LNCaP clone FGC (cell line): ENCODE results near the gene XXYLT1.
A peak's percentile ranks its signal among the peaks of the same experiment; 100 is the strongest.

Source experiments
- DNase-seq: peaks from one replicate; pipeline ENCODE4 v3.0.0-alpha.2; 2011; ENCODE audit warnings: low read depth
- H3K4me3 ChIP-seq: 2 replicates; pipeline ENCODE4 v1.5.1; 2011; ENCODE audit warnings: mild to moderate bottlenecking, low read depth, low read length, control low read depth
- CTCF ChIP-seq: IDR thresholded peaks from 2 replicates; pipeline ENCODE4 v1.5.1; 2012; ENCODE audit warnings: mild to moderate bottlenecking; ENCODE audit not compliant: control insufficient read depth, insufficient read depth; ENCODE audit errors: extremely low read depth

Gene XXYLT1, protein sequence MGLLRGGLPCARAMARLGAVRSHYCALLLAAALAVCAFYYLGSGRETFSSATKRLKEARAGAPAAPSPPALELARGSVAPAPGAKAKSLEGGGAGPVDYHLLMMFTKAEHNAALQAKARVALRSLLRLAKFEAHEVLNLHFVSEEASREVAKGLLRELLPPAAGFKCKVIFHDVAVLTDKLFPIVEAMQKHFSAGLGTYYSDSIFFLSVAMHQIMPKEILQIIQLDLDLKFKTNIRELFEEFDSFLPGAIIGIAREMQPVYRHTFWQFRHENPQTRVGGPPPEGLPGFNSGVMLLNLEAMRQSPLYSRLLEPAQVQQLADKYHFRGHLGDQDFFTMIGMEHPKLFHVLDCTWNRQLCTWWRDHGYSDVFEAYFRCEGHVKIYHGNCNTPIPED

GRCh38 chr3:195270817-195271409, at the start of gene XXYLT1:
Gene XXYLT1, minus strand, starts transcription at chr3:195271159. Its CDS starts 101 bp downstream, at chr3:195271058.
- no peak for DNase-seq
- peak; percentile 65 for TF ChIP-seq CTCF
- H3K4me3 ChIP-seq = peak within 1 kb of the TSS; percentile 76

DNA sequence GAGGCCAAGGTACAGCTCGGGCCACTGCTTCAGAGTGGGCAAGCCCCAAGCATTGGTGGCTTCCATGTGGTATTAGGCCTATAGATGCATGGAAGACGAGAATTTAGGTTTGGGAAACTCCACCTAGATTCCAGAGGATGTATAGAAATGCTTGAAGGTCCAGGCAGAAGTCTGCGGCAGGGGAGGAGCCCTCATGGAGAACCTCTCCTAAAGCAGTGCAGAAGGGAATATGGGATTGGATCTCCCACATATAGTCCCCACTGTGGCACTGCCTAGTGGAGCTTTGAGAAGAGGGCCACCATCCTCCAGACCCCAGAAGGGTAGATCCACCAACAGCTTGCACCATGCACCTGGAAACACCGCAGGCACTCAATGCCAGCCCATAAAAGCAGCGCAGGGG, 48.1 kb upstream of the XXYLT1 start:
- TF ChIP-seq CTCF = no peak

GRCh38 chr3:195312714-195313113, 41.8 kb upstream of the XXYLT1 start:
- DNase-seq = no peak
- TF ChIP-seq CTCF = no peak

More for the DNA sequence above, 48.1 kb upstream of the XXYLT1 start:
- H3K4me3 ChIP-seq = no peak overlapping the region
- no peak for DNase-seq

DNA sequence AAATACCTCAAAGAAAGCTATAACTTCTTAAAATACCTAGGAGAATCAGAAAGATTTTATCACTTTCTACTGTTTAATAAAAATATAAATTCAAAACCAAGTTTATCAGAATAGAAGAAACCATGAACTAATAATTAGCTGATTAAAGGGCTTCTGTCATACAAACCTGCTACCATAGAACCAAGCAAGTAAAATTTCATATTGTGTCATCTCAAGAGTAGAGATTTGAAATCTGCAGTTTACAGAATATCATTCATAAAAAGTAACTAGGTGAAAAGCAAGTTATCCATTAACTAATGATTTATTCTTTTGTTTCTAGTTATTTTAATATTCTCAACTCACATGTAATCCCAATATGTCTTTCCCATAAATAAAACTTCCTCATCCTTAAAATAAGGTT, 36.8 kb upstream of the XXYLT1 start:
- no peak for TF ChIP-seq CTCF

More at GRCh38 chr3:195312714-195313113, 41.8 kb upstream of the XXYLT1 start:
- H3K4me3 ChIP-seq = no peak overlapping the region

DNA sequence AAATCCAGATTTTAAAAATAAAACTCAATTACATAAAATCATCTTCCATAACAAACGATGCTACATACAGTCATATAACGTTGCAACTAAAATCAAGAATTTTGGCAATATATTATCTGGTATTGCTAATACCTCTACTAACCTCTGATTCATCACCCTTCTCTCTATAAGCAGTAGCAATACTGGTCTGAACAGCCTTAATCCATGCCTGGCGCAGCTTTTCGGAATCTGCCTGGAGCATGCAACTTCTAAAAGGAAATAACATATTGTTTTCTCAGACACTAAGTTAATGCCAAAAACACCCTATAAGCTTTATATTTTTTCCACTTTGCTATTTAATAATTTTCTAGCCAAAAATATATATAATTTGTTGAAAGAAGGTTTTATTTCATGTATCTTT, 35.4 kb upstream of the XXYLT1 start:
- no peak for DNase-seq
- no peak for TF ChIP-seq CTCF
- H3K4me3 ChIP-seq = no peak overlapping the region

More for the DNA sequence above, 36.8 kb upstream of the XXYLT1 start:
- DNase-seq = no peak
- no peak overlapping the region for H3K4me3 ChIP-seq

DNA sequence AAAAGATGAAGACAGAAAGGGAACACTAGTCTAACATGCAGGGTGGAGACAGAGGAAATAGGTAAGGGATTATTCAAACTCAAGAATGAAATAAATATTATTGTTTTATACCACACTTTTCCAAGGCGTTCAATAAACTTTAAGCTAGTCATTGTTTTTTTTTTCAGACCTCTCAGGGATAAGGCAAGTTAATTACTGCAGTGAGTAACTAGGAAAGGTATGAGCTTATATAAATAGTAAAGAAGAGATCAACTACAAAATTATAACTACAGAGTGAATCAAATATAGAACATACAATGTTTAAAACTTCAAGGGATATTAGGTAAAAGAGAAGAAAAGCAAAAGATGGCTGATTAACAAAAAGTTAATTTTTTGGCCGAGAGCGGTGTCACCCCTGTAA, 31.5 kb upstream of the XXYLT1 start:
- DNase-seq = no peak
- no peak for TF ChIP-seq CTCF
- no peak overlapping the region for H3K4me3 ChIP-seq
